Cardiac muscle cell (in vitro differentiated cells and primary cell): ENCODE results near the gene DMPK. TPM values are rescaled to one million over a fixed set of nuclear protein-coding genes. Genes with fewer than 3 reads are reported as not detected.

Experiments used
- DNase-seq, 2 donors: peaks; one replicate each; pipeline versions ENCODE4 v3.0.0 to v3.0.0-alpha.2; 2010 to 2017; ENCODE audit warnings: low read depth in 1 of 2, low spot score in 1 of 2
- H3K27ac ChIP-seq: fragments of 200-600 bp; sonication (generic); 2 replicates; pipeline ENCODE4 v1.5.1; 2016
- H3K27me3 ChIP-seq: fragments of 200-600 bp; sonication (generic); 2 replicates; pipeline ENCODE4 v1.6.0; 2016; ENCODE audit warnings: control low read depth
- H3K36me3 ChIP-seq: fragments of 200-600 bp; sonication (generic); 2 replicates; pipeline ENCODE4 v1.5.1; 2016; ENCODE audit warnings: control low read depth
- H3K4me1 ChIP-seq: fragments of 200-600 bp; sonication (generic); 2 replicates; pipeline ENCODE4 v1.8.1; 2017; ENCODE audit warnings: low read depth, mild to moderate bottlenecking, mixed run types
- H3K4me3 ChIP-seq: fragments of 200-600 bp; sonication (generic); 2 replicates; pipeline ENCODE4 v1.5.1; 2016; ENCODE audit warnings: mild to moderate bottlenecking
- H3K9me3 ChIP-seq: fragments of 200-600 bp; sonication (generic); 2 replicates; pipeline ENCODE4 v1.5.1; 2017; ENCODE audit warnings: low read depth, mild to moderate bottlenecking, control low read depth
- CTCF ChIP-seq: IDR thresholded peaks from 2 replicates; pipeline ENCODE4 v1.5.1; 2012; ENCODE audit warnings: low read depth, mild to moderate bottlenecking, low read length
- polyA plus RNA-seq: library from polyadenylated mRNA; unstranded; fragments of >200 nt; fragmentation: Nextera tagmentation; extraction: Ambion mirVana; gene quantifications from 2 replicates; pipeline ENCODE4 v1.2.1, GENCODE V29; 2016
- total RNA-seq: library from RNA; depleted of rRNA; stranded (reverse); fragments of >200 nt; gene quantifications from 2 replicates; pipeline ENCODE4 v1.2.3, GENCODE V29; 2016

DMPK gene
- total and polyA plus RNA-seq, 2 experiments from 2014 or later = 98.7 to 142 TPM

GRCh38 chr19:45768984-45769782, 13.1 kb downstream of the DMPK start, which contains the start of gene SIX5:
TSS of gene SIX5 (minus strand) at chr19:45769252. CDS start at chr19:45768844, 408 bp downstream.
- H3K4me3 ChIP-seq = peak within 1 kb of the TSS; percentile 59
- H3K36me3 ChIP-seq = peaks cover 14% of the 10 kb centered on the region
- no peaks in the 10 kb centered on the region for H3K9me3 ChIP-seq
- peak; percentile 99 for DNase-seq
- no peak for TF ChIP-seq CTCF
- no peaks in the 10 kb centered on the region for H3K27me3 ChIP-seq
- peaks cover 32% of the 10 kb centered on the region for H3K4me1 ChIP-seq
- peak within 1 kb of the TSS; percentile 98 for H3K27ac ChIP-seq

GRCh38 chr19:45768655-45768983, 13.7 kb downstream of the DMPK start:
- Histone ChIP-seq H3K4me1 (peaks cover 38% of the 10 kb centered on the region), H3K9me3 (no peaks in the 10 kb centered on the region), H3K36me3 (peaks cover 14% of the 10 kb centered on the region), H3K27me3 (no peaks in the 10 kb centered on the region), H3K4me3 (peak overlapping the region; percentile 59), H3K27ac (peak overlapping the region; percentile 98)
- TF ChIP-seq CTCF = no peak
- DNase-seq = peak; percentile 52 to 64

GRCh38 chr19:45767881-45768654, 14.2 kb downstream of the DMPK start:
- Histone ChIP-seq H3K9me3 (no peaks in the 10 kb centered on the region), H3K27ac (peak overlapping the region; percentile 98), H3K4me3 (peak overlapping the region; percentile 59), H3K4me1 (peaks cover 43% of the 10 kb centered on the region), H3K36me3 (peaks cover 8% of the 10 kb centered on the region), H3K27me3 (no peaks in the 10 kb centered on the region)
- no peak for TF ChIP-seq CTCF
- DNase-seq = peak; percentile 74 to 77

- Histone ChIP-seq H3K4me3 (peak overlapping the region; percentile 59), H3K27me3 (no peaks in the 10 kb centered on the region), H3K27ac (peak overlapping the region; percentile 98), H3K36me3 (peaks cover 4% of the 10 kb centered on the region), H3K9me3 (no peaks in the 10 kb centered on the region), H3K4me1 (peaks cover 48% of the 10 kb centered on the region)
- peak; percentile 93 to 95 for DNase-seq
- no peak for TF ChIP-seq CTCF
These were observed 14.8 kb downstream of the DMPK start for GRCh38 chr19:45767410-45767880.

GRCh38 chr19:45766869-45767346, 15.4 kb downstream of the DMPK start:
- Histone ChIP-seq H3K4me3 (peak overlapping the region; percentile 59), H3K36me3 (peaks cover 4% of the 10 kb centered on the region), H3K27ac (peak overlapping the region; percentile 98), H3K4me1 (peaks cover 48% of the 10 kb centered on the region), H3K27me3 (no peaks in the 10 kb centered on the region), H3K9me3 (no peaks in the 10 kb centered on the region)
- no peak for TF ChIP-seq CTCF
- DNase-seq = peak in 1 of 2 donors; percentile 27
